Lower lobe of right lung (tissue), 2 donors: Measurements from ENCODE around the gene DIP2C. TPM values are rescaled to one million over a fixed set of nuclear protein-coding genes. Genes with fewer than 3 reads are reported as not detected.

Source experiments
- ATAC-seq, 2 donors: fragments of 200-7000 bp; cut with Tn5 transposase; one replicate each; pipeline ENCODE4 v1.9.1; 2020 to 2022; ENCODE audit warnings: mild to moderate bottlenecking in 2 of 2, moderate library complexity in 2 of 2
- DNase-seq: peaks from one replicate; pipeline ENCODE4 v3.0.0-alpha.2; 2020
- H3K27ac ChIP-seq: fragments of 200-600 bp; one replicate; pipeline ENCODE4 v1.8.0; 2022
- H3K27me3 ChIP-seq: fragments of 200-600 bp; one replicate; pipeline ENCODE4 v1.8.0; 2022; ENCODE audit warnings: low read depth
- H3K36me3 ChIP-seq: fragments of 200-600 bp; one replicate; pipeline ENCODE4 v1.8.0; 2022; ENCODE audit warnings: mild to moderate bottlenecking
- H3K4me1 ChIP-seq: fragments of 200-600 bp; one replicate; pipeline ENCODE4 v1.8.0; 2022
- H3K4me3 ChIP-seq: fragments of 200-600 bp; one replicate; pipeline ENCODE4 v1.8.0; 2022; ENCODE audit warnings: mild to moderate bottlenecking
- H3K9me3 ChIP-seq: fragments of 200-600 bp; one replicate; pipeline ENCODE4 v1.8.0; 2022
- CTCF ChIP-seq: fragments of 200-600 bp; IDR thresholded peaks from one replicate; pipeline ENCODE4 v1.8.0; 2022; ENCODE audit warnings: antibody characterized with exemption, mild to moderate bottlenecking
- intact Hi-C: fragments of 100-400 bp; cut with DNase I; formaldehyde crosslinking; loops from one replicate; pipeline ENCODE4 v1.11.0; 2022
- total RNA-seq: library from RNA; stranded (reverse); fragmentation: NEBNext Ultra II Directional; extraction: Animal tissue kit (Norgen Biotek cat#: 25700); gene quantifications from one replicate; pipeline ENCODE4 v1.2.1, GENCODE V29; 2021
- donor health status: DM: no; HTN: yes; CAD: no; lungs with severe emphysema.

DIP2C gene
- total RNA-seq, 1 donor from 2014 or later, result 15.1 TPM

GRCh38 chr10:377228-377627 lies 312.2 kb downstream of the DIP2C start:
- DNase-seq (no peak), ATAC-seq (no peak)
- Histone ChIP-seq H3K27me3 (no peaks in the 10 kb centered on the region), H3K9me3 (no peaks in the 10 kb centered on the region), H3K4me1 (no peaks in the 10 kb centered on the region), H3K36me3 (peaks cover 36% of the 10 kb centered on the region), H3K27ac (no peak overlapping the region), H3K4me3 (no peak overlapping the region)
- no peak for TF ChIP-seq CTCF
- intact Hi-C loops, result no loop called here

GRCh38 chr10:375815-376505 lies 313.5 kb downstream of the DIP2C start:
- Histone ChIP-seq H3K36me3 (peaks cover 25% of the 10 kb centered on the region), H3K4me3 (no peak overlapping the region), H3K9me3 (no peaks in the 10 kb centered on the region), H3K27me3 (no peaks in the 10 kb centered on the region), H3K27ac (no peak overlapping the region), H3K4me1 (no peaks in the 10 kb centered on the region)
- intact Hi-C loops, result no loop called here
- ATAC-seq (no peak), DNase-seq (no peak)
- no peak for TF ChIP-seq CTCF

- no peak for DNase-seq
- H3K4me3 ChIP-seq, result no peak overlapping the region
These were observed 315.1 kb downstream of the DIP2C start for GRCh38 chr10:374354-374753.

GRCh38 chr10:373526-374309 lies 315.8 kb downstream of the DIP2C start:
- H3K27me3 ChIP-seq, result no peaks in the 10 kb centered on the region
- intact Hi-C loops, result no loop called here
- H3K27ac ChIP-seq, result no peak overlapping the region
- H3K4me3 ChIP-seq, result no peak overlapping the region
- TF ChIP-seq CTCF, result no peak
- no peaks in the 10 kb centered on the region for H3K4me1 ChIP-seq
- H3K36me3 ChIP-seq, result peaks cover 25% of the 10 kb centered on the region
- no peaks in the 10 kb centered on the region for H3K9me3 ChIP-seq
- DNase-seq (no peak), ATAC-seq (no peak)

More at GRCh38 chr10:374354-374753, 315.1 kb downstream of the DIP2C start:
- no peak for ATAC-seq
- no peaks in the 10 kb centered on the region for H3K4me1 ChIP-seq
- H3K27me3 ChIP-seq, result no peaks in the 10 kb centered on the region
- H3K36me3 ChIP-seq, result peaks cover 20% of the 10 kb centered on the region
- intact Hi-C loops, result no loop called here
- no peak for TF ChIP-seq CTCF
- no peaks in the 10 kb centered on the region for H3K9me3 ChIP-seq
- no peak overlapping the region for H3K27ac ChIP-seq

- H3K9me3 ChIP-seq, result no peaks in the 10 kb centered on the region
- H3K27me3 ChIP-seq, result no peaks in the 10 kb centered on the region
- no peak for DNase-seq
- intact Hi-C loops, result no loop called here
- no peak overlapping the region for H3K27ac ChIP-seq
- TF ChIP-seq CTCF, result no peak
- no peak overlapping the region for H3K4me3 ChIP-seq
- peaks cover 32% of the 10 kb centered on the region for H3K36me3 ChIP-seq
- peak in 1 of 2 donors; percentile 37 for ATAC-seq
- no peaks in the 10 kb centered on the region for H3K4me1 ChIP-seq
These were observed 316.5 kb downstream of the DIP2C start for GRCh38 chr10:373015-373414.
